NCI-H2081 (cell line): ENCODE measurements around the gene SLC6A17.

Source experiments
- DNase-seq, 2 experiments: peaks; one replicate each; lab custom pipeline; 2025; lab: John Stamatoyannopoulos, UW

Gene SLC6A17

GRCh38 chr1:110240476-110241210 lies 90.3 kb downstream of the SLC6A17 start:
- peak; percentile 34 to 50 for DNase-seq

GRCh38 chr1:110241516-110241915 lies 91.2 kb downstream of the SLC6A17 start:
- no peak for DNase-seq

- no peak for DNase-seq
Measured at GRCh38 chr1:110242062-110242461, 91.8 kb downstream of the SLC6A17 start.

GRCh38 chr1:110242731-110243130 lies 92.4 kb downstream of the SLC6A17 start:
- no peak for DNase-seq

DNA sequence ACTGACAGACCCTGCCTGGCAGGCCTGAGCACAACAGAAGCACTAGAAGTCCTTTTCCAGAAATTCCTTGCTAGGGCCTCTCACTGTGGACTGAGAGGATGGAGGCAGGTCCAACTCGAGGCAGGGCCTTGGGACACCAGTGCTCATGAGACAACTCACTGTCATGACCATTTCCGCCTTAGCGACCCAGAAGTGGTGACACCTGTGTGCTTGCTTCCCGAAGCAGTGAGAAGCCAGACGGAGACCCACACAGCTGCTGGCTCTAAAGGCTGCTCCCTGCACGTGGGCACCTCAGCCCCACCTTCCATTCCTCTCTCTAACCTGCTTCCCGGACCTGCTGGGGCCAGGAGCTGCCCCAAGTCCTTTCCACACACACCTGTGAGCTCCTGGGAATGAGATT lies 92.9 kb downstream of the SLC6A17 start:
- DNase-seq, result no peak

DNA sequence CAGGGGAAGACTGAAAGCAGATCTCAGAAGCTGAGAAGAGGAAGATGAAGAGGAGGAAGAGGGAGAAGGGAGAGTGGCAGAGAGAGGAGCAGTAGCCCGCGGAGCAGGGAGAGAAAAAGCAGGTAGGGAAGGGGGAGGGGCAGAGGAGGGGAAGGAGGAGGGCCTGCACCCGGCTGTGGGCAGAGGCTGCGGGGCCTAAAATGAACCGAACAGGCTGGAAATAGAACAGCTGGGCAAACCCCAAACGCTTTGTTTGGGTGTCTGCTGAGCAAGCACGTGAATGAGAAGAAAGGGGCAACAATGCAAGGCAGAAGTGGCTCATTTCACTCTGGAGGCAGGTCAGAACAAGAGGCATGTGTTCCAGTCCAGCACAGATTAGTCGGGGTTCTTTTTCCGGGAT lies 93.3 kb downstream of the SLC6A17 start:
- no peak for DNase-seq

- no peak for DNase-seq
Measured at GRCh38 chr1:110245876-110246620, 95.8 kb downstream of the SLC6A17 start.

GRCh38 chr1:110248746-110249145 lies 98.5 kb downstream of the SLC6A17 start:
- no peak for DNase-seq

DNA sequence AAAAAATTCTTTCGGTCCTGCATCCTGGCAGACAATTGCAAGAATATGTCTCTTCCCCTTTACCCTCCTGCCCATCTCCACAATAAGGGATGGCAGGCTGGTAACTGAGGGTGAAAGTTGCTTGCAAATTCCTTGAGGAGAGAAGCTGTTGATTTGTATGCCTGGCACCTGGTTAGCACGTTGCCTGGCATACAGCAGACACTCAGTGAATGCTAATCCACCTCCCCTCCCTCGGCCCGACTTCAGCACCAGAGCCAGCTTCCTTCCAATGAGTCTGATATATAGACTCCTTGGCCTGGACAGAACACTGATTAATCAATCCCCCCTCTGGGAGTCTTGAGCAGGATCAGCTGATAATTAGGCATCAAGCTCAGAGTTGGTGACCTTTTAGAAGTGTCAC lies 99.0 kb downstream of the SLC6A17 start:
- DNase-seq, result no peak

DNA sequence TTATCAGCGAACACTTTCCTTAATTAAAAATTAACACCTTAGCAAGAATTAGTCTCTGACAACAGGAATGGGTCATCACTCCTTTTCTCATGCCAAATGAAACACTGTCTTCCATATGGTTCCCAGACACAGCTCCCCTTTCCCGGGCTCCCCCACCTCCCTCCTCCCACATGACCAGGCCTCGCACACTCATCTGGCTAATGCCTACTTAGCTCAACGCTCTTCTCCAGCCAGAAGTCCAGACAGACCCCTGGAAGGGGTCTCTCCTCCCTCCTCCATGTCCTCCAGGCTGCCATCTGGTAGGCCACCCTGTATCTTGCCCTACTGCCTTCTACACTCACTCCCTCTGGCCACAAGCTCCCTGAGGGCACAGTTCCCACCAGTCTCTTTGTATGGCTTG lies 99.7 kb downstream of the SLC6A17 start:
- no peak for DNase-seq

GRCh38 chr1:110250749-110251148 lies 100.5 kb downstream of the SLC6A17 start:
- DNase-seq, result no peak
